PC-3 (cell line): ENCODE data around the gene HSD17B11. TPM values are rescaled to one million over a fixed set of nuclear protein-coding genes. Genes with fewer than 3 reads are reported as not detected.
"Not testable (repeated sequence)": the region's sequence is repeated elsewhere in the genome, so short reads cannot be mapped to it uniquely, and the experiment has no call there.

ENCODE experiments used
- ATAC-seq: fragments of 200-7000 bp; cut with Tn5 transposase; 2 replicates; pipeline ENCODE4 v1.9.1; 2020; ENCODE audit warnings: mild to moderate bottlenecking, moderate library complexity
- BruUV-seq: library from RNA; stranded (reverse); fragments of 400-500 nt; replicated peaks from 2 replicates; lab custom pipeline; 2021; lab: Mats Ljungman, UMichigan
- CTCF ChIA-PET: fragments of 300-600 bp; sonication (Branson Sonifier 250); formaldehyde crosslinking; loops from one replicate; lab custom pipeline; 2022; ENCODE audit warnings: antibody characterized with exemption; lab: Charles Lee
- POLR2A ChIA-PET: fragments of 300-600 bp; sonication (Branson Sonifier 250); formaldehyde crosslinking; loops from one replicate; lab custom pipeline; 2022; ENCODE audit warnings: antibody characterized with exemption; ENCODE audit not compliant: unreplicated experiment; lab: Charles Lee
- DNase-seq: peaks from one replicate; pipeline ENCODE4 v3.0.0-alpha.2; 2015
- H2AFZ ChIP-seq: fragments of 300-600 bp; sonication (generic); 2 replicates; pipeline ENCODE4 v1.6.0; 2016; ENCODE audit warnings: antibody characterized with exemption, low read length
- H3F3A ChIP-seq: fragments of 300-600 bp; sonication (generic); one replicate; pipeline ENCODE4 v1.6.0; 2017; ENCODE audit warnings: antibody characterized with exemption, low read length, control low read depth, mild to moderate bottlenecking; ENCODE audit not compliant: unreplicated experiment
- H3K27ac ChIP-seq: fragments of 300-600 bp; sonication (generic); 2 replicates; pipeline ENCODE4 v1.5.1; 2016; ENCODE audit warnings: mild to moderate bottlenecking, low read length
- H3K27me3 ChIP-seq: fragments of 300-600 bp; sonication (generic); 2 replicates; pipeline ENCODE4 v1.6.1; 2016; ENCODE audit warnings: low read length, mixed read lengths
- H3K36me3 ChIP-seq: fragments of 300-600 bp; sonication (generic); 2 replicates; pipeline ENCODE4 v1.6.1; 2016; ENCODE audit warnings: low read depth, mixed run types, low read length, mixed read lengths
- H3K4me1 ChIP-seq: fragments of 300-600 bp; sonication (generic); 2 replicates; pipeline ENCODE4 v1.5.1; 2016; ENCODE audit warnings: low read length; ENCODE audit not compliant: insufficient read depth
- H3K4me2 ChIP-seq: fragments of 300-600 bp; sonication (generic); 2 replicates; pipeline ENCODE4 v1.6.0; 2016; ENCODE audit warnings: low read length
- H3K4me3 ChIP-seq: fragments of 300-600 bp; sonication (generic); 2 replicates; pipeline ENCODE4 v1.5.1; 2016; ENCODE audit warnings: mild to moderate bottlenecking, low read length, mixed read lengths
- H3K79me2 ChIP-seq: fragments of 300-600 bp; sonication (generic); 2 replicates; pipeline ENCODE4 v1.6.1; 2017; ENCODE audit warnings: low read length, mixed read lengths
- H3K9ac ChIP-seq: fragments of 300-600 bp; sonication (generic); 2 replicates; pipeline ENCODE4 v1.6.0; 2016; ENCODE audit warnings: mild to moderate bottlenecking, low read length
- H3K9me2 ChIP-seq: fragments of 300-600 bp; sonication (generic); replicated peaks from 2 replicates; pipeline ENCODE4 v1.6.1; 2016; ENCODE audit warnings: mixed run types, low read length, mixed read lengths
- H3K9me3 ChIP-seq: fragments of 300-600 bp; sonication (generic); 2 replicates; pipeline ENCODE4 v1.6.1; 2016; ENCODE audit warnings: low read length, mixed read lengths
- H4K20me1 ChIP-seq: fragments of 300-600 bp; sonication (generic); 2 replicates; pipeline ENCODE4 v1.6.1; 2016; ENCODE audit warnings: low read length, mixed read lengths
- EZH2 ChIP-seq: fragments of 300-600 bp; sonication (generic); IDR thresholded peaks from one replicate; pipeline ENCODE4 v1.6.1; 2017; ENCODE audit warnings: antibody characterized with exemption, mild to moderate bottlenecking, low read length; ENCODE audit not compliant: unreplicated experiment
- EZH2phosphoT487 ChIP-seq: fragments of 300-600 bp; sonication (generic); IDR thresholded peaks from 2 replicates; pipeline ENCODE4 v1.6.1; 2018; ENCODE audit warnings: mild to moderate bottlenecking, antibody characterized with exemption, low read length, borderline replicate concordance
- intact Hi-C: fragments of 100-400 bp; cut with micrococcal nuclease; formaldehyde crosslinking; loops from 2 replicates; pipeline ENCODE4 v1.9.0; 2023
- total RNA-seq: library from RNA; depleted of rRNA; stranded (reverse); fragments of >200 nt; gene quantifications from 2 replicates; pipeline ENCODE4 v1.2.3, GENCODE V29; 2014
- TF ChIP-seq, protein P1 (sequence below): fragments of 300-600 bp; sonication (generic); conservative IDR thresholded peaks from 2 replicates; pipeline ENCODE4 v1.5.1; 2017; ENCODE audit warnings: antibody characterized with exemption, low read depth, mild to moderate bottlenecking, low read length

The HSD17B11 gene
- total RNA-seq, 1 experiment from 2014 or later: 4.7 TPM

DNA sequence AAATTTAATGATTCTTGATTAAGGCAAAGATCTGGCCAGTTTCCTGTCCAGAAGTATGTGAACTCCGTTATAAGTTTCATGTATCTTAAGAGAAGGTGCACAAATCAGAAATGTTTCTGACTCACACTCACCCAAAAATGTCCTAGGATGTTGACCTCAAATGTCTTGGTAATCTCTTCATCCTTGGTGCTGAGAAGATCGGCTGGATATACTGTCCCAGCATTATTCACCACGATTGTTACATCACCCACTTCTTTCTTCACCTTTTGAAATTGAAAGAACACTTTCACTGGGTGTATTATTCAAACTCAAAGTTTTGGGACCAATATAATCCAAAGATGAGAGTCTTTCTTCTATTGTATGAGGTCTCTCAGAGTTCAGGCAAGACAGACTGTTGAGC lies 74.0 kb downstream of the HSD17B11 start:
- BruUV-seq: no TSS peak
- DNase-seq (no peak), ATAC-seq (no peak)
- Histone ChIP-seq H3F3A (no peaks in the 10 kb centered on the region), H2AFZ (no peak overlapping the region), H3K9me2 (no peaks in the 10 kb centered on the region), H3K9ac (no peak overlapping the region), H3K27ac (no peak overlapping the region), H3K36me3 (no peaks in the 10 kb centered on the region), H3K4me2 (no peak overlapping the region), H4K20me1 (no peaks in the 10 kb centered on the region), H3K79me2 (no peaks in the 10 kb centered on the region), H3K4me1 (peaks cover 4% of the 10 kb centered on the region; the same call in 1 of the 2 replicates), H3K4me3 (no peak overlapping the region), H3K9me3 (no peaks in the 10 kb centered on the region), H3K27me3 (no peaks in the 10 kb centered on the region)
- TF ChIP-seq, protein P1, sequence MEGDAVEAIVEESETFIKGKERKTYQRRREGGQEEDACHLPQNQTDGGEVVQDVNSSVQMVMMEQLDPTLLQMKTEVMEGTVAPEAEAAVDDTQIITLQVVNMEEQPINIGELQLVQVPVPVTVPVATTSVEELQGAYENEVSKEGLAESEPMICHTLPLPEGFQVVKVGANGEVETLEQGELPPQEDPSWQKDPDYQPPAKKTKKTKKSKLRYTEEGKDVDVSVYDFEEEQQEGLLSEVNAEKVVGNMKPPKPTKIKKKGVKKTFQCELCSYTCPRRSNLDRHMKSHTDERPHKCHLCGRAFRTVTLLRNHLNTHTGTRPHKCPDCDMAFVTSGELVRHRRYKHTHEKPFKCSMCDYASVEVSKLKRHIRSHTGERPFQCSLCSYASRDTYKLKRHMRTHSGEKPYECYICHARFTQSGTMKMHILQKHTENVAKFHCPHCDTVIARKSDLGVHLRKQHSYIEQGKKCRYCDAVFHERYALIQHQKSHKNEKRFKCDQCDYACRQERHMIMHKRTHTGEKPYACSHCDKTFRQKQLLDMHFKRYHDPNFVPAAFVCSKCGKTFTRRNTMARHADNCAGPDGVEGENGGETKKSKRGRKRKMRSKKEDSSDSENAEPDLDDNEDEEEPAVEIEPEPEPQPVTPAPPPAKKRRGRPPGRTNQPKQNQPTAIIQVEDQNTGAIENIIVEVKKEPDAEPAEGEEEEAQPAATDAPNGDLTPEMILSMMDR: no peak
- TF ChIP-seq EZH2phosphoT487 (no peak), EZH2 (no peak)
- POLR2A ChIA-PET: no interaction called here
- intact Hi-C loops: no loop called here
- CTCF ChIA-PET: no interaction called here

DNA sequence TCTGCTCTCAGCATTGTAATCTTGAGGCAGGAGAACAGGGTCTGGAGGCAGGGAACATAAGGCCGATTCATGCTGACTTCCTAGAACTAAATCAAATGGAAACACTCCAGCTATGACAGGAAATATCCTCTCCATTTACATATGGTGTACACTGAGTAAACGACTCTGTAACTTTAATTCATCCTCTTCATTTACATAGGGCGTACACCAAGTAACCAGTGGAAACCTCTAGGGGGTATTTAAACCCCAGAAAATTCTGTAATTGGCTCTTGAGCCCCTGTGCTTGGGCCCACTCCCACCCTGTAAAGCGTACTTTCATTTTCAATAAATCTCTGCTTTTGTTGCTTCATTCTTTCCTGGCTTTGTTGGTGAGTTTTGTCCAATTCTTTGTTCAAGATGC lies 76.0 kb downstream of the HSD17B11 start:
- H2AFZ ChIP-seq, H3K79me2 ChIP-seq, BruUV-seq, POLR2A ChIA-PET, H3K9me2 ChIP-seq, H3K4me2 ChIP-seq, H3K27ac ChIP-seq, H4K20me1 ChIP-seq, H3K27me3 ChIP-seq, H3K36me3 ChIP-seq, DNase-seq, H3K9me3 ChIP-seq, ATAC-seq, H3F3A ChIP-seq, CTCF ChIA-PET, H3K4me3 ChIP-seq, intact Hi-C loops, H3K4me1 ChIP-seq, H3K9ac ChIP-seq: not testable (repeated sequence)

DNA sequence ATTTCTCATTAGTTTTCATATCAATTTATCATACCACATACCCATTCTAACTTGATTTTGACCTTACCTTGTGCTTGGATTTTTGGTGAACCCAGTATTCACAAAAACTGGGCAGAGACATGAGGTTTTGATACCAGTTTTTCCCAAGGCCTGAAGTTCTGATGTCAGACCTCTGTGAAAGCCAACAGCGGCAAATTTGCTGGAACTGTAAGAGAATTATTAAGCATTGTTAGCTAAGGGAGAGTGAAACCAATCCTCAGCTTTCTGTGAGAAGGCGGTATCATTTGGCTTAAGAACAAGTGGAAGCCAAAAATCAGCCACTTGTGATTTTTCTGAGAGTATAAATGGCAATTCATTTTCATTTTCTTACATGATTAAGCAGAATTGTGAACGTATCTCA lies 77.2 kb downstream of the HSD17B11 start:
- Histone ChIP-seq H3K36me3 (no peaks in the 10 kb centered on the region), H4K20me1 (no peaks in the 10 kb centered on the region), H3K79me2 (no peaks in the 10 kb centered on the region), H3F3A (no peaks in the 10 kb centered on the region), H3K4me1 (peaks cover 4% of the 10 kb centered on the region; the same call in 1 of the 2 replicates), H3K4me3 (no peak overlapping the region), H3K4me2 (no peak overlapping the region), H3K9ac (no peak overlapping the region), H3K9me3 (no peaks in the 10 kb centered on the region), H3K9me2 (no peaks in the 10 kb centered on the region), H2AFZ (no peak overlapping the region), H3K27ac (no peak overlapping the region), H3K27me3 (no peaks in the 10 kb centered on the region)
- intact Hi-C loops: no loop called here
- DNase-seq (no peak), ATAC-seq (no peak)
- ChIA-PET CTCF (no interaction called here), POLR2A (no interaction called here)
- TF ChIP-seq EZH2 (no peak), EZH2phosphoT487 (no peak)
- TF ChIP-seq, protein P1: no peak
- BruUV-seq: no TSS peak
